DND-41 (cell line): ENCODE results near the gene ATAD3C.

Experiments
- CTCF ChIP-seq: IDR thresholded peaks from 2 replicates; pipeline ENCODE4 v1.5.1; 2012; ENCODE audit warnings: borderline replicate concordance, low read length, moderate library complexity, mild to moderate bottlenecking; ENCODE audit not compliant: poor library complexity, severe bottlenecking; ENCODE audit errors: extremely low read depth
- EZH2 ChIP-seq: IDR thresholded peaks from 3 replicates; pipeline ENCODE4 v1.6.1; 2012; ENCODE audit warnings: borderline replicate concordance, low read depth, mild to moderate bottlenecking, moderate library complexity, low read length, inconsistent platforms; ENCODE audit not compliant: severe bottlenecking

- no peak for TF ChIP-seq CTCF
- TF ChIP-seq EZH2 = no peak
Measured at GRCh38 chr1:1418464-1419362, 30.8 kb upstream of the ATAD3C start.
